Measurements from ENCODE around the gene TALDO1.
A peak's percentile ranks its signal among the peaks of the same experiment; 100 is the strongest.

TALDO1 gene

DNA sequence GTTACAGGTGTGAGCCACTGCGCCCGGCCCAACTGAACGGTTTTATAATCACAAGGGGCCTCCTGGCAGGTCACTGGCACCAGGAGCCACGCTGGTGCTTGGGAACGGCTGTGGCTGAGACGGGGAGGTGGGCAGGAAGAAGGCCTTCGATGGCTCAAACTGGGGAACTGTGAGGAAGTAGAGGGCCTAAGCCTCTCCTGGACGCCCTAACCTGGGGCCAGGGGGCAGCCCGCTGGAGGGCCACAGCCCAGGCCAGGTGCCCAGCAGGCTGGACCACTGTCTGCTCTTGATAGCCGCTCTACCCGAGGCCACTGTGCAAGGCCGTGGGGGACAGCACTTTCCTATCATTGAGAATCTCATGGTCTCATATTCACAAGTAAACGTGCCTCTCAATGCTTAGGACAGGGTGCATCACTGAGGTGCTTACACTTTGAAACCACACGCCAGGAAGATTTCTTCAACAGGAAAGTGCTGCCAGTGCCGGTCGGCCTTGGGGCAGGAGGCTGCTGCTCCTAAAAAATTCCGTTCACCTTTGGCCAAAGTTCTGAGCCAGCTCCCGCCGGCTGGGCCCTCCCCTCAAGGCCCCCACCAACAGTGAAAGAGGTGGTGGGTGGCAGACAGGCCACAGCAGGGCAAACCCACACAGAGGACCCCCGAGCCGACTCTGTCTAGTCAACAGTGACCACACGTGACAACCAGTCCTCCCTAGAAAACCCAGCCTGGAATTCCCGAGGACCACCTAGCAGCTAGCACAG, 22.8 kb downstream of the TALDO1 start:
- DNase-seq (ENCODE audit: low read depth in 2 of 2) = no peak

DNA sequence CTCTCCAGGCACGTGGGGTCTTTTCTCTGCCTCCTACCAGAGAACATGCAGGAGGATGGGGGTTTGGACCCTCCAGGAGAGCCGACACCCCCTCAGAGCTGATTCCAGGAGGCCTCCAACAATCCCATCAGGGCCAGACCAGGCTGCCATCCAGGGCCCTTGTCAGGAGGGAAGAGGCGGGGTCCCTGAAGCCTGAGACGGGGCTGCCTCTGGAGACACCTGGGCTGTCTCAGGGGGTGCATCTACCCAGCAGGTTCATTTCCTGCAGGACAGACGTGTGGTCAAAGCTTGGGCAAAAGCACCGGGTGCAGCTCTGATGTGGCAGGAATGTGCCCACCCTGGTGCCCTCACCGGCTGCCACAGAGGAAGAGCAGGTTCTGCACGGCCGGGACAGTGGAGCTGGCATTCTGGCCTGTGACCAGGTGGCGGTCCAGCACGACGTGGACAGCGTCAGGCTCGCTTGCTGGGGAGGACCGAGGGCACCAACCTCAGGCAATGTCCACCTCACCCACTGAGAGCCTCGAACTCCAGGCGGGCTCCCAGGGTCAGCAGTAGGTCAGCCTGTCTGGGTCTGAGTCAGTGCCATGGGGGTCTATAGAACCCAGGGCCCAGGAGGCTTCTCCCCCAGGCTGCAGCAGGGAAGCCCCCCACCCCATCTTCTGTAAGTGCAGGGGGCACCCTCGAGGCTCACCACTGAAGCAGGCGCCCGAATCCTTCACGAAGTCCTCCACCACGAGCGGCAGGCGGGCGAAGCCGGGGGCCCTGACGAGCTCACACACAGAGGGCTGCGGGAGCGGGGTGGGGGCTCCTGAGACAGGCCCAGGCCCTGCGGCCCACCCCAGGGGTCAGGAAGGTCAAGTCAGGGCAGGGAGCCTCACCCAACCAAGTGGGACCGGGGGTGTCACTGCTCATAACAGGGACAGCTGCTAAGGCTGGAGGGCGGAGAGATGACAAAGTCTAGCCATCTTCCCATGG, 23.7 kb downstream of the TALDO1 start:
- no peak for DNase-seq (ENCODE audit: low read depth in 2 of 2)

DNA sequence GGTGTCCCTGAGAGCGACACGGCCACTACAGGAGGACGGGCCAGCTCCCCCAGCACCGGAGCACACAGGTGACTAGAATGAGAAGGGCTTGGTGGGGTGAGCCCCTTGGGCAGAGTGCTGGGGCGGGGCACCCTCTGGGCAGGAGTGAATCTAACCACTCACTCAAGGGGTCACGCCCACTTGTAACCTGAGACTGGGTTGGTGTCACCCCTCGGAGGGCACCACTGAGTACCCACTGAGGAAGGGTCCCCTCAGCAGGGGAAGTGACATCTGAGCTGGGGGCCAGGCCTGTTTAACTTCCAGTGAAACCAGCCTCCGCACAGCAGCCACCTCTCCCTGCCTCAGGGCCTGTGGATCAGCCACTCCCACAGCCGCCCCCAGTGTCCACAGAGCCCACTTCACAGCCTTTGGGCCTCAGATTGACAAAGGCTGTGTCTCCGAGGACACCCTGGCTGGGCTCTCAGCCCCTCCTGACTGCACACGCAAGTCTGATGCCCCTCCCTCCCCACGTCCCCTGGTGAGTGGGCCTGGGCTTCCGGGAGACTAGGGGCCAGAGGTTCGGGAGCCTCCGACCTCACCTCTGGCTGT, 24.4 kb downstream of the TALDO1 start:
- no peak for DNase-seq (ENCODE audit: low read depth in 2 of 2)

DNA sequence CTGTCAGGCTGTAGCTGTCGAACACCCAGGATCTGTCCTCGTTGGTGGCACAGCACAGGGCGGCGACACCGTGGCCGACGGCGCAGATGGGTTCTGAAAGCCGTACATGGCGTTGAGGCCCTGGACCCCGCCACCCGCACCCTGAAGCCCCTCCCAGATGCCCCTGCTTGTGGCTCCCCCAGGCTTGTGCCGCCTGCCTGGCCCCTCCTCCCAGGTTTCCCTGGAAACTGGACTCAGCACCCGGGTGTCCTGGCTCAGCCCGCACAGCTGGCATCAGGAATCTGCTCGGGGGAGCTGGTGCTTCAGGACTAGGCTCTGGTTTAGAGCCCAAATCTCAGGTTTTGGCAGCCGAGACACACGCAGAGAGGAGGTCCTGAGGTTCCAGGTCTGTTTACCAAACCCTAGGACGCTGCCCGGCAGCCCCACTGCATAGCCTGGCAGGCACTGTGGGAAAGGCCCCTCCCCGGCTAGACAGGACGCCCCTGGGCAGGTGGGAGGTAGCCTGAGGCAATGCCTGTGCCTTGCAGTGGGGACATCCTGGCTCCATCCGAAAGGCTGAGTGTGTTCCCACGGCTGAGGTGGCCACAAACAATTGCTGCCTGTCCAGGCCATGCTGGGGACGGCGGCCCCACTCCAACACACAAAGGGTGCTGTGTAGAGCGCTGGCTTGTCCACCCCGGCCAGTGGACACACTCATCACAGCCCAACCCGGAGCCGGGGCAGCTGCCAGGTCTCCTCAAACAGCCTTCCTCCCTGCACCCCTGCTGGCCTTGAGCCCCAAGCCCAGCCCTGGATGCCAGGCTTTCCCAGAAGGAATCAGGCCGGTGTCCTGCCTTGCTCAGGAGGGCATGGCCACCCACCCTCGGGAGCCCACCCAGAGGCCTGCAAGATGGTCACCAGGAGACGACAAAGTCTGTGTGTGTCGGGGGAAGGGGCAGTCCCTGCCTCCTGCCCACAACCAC, 25.4 kb downstream of the TALDO1 start:
- DNase-seq (ENCODE audit: low read depth in 2 of 2) = no peak

DNA sequence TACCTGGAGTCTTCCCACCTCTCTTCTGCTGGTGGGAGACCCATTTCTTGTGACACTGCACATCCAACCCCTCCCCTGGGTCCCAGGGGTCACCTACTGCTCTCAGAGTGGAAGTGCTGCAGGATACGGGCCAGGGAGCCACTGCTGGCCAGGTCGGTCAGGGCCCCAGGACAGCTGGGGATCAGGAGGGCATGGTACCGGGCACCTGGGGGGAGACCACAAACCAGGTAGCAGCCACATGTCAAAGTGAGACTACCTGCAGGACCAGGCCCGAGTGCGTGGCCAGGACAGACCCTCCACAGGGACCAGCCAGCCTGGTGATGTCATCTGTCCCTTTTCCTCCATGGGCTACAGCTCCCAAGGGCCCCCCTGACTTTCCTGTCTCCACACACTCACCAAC, 26.2 kb downstream of the TALDO1 start:
- DNase-seq (ENCODE audit: low read depth in 2 of 2) = no peak

DNA sequence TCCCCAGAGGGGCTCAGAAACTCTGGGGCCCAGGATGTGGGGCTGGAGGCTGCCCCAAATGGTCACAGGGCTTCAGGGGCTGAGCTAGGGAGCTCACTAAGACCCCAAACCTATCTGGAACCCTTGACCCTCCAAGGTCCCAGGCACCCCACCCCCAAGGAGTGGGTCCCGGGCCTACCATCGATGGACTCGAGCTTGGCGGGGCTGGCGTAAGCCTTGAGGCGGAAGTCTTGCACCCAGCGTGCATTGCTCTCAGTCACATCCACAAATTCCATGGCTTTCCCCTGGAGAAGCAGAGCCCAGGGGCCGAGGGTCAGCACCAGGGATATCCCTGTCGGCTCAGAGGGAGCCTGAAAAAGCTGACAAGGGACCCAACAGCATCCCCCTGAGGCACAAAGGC, 26.6 kb downstream of the TALDO1 start:
- no peak for DNase-seq (ENCODE audit: low read depth in 2 of 2)

DNA sequence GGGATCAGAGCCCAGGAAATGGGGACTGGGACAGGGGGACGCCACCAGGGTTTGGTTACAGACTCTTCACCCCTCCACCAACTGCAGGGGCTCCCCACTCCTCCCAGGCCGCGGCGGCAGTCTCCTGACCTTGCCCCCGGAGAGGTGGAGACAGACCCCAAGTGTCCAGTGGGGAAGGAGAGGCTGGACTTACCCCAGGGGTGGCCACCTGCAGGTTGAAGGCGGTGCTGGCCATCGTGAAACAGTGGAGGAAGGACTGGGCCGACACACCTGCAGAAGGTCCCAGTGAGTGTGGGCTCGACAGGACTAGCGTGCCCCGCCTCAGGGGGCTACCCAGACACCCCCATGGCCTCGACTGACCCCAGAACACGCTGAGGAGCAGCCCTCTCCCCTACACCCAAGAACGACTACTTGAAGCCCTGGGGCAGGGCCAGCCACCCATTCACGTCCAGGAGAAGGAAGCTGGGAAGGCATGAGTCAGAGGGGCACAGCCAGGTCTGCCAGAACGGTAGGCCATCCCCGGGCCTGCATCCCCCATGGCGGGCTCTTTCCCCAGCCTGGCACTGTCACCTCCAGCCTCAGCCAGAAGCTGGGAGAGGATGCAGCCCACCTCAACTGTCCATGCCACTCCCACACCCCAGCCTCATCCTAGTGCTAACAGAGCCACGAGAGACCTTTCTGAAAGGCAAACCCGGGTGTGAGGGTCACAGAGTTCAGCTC, 27.8 kb downstream of the TALDO1 start:
- DNase-seq (ENCODE audit: low read depth in 2 of 2) = no peak

DNA sequence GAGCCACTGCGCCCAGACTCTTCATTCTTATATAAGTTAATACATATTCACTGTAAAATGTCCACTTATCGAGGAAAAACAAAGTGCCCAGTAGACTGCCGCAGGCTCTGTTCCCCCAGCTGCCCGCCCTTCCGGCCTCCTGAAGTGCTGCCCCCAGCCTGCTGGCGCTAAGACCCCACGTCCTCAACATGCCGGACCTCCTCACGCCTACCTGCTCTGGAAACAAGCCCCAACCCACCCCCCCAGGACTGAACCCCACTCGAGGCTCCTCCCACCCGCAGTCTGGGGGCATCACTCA, 28.9 kb downstream of the TALDO1 start:
- no peak for DNase-seq (ENCODE audit: low read depth in 2 of 2)

DNA sequence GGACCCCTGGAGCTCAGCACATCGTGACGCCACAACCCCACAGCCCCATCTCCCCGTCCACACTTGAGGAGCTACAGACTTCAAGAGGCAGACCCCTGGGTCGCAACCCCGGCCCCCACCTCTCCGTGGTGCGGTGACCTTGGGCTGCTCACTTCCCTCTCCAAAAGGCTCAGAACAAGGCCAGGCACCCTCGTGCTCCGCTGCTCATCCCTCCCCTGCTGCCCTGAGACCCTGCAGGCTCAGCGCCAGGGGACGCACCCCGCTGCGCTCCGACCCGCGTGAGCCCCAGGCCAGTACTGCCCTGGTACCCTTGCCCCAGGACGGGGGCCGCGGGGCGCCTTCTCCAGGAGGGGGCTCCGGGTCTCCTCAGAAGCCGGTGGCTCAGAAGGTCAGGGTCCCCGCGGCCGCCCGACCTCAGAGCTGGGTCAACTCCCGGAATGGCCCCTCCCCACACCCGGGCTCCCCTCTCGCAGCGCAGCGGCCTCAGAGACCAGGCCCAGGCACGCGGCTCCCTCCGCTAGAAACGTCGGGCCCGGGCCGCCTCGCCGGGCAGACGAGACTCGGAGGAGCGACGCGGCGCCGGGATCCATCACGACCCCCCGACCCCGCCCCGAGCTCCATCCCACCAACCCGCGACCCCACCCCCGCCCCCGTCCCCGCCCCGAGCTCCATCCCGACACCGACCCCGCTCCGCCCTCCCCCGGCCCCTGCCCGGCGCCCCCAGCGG, 29.5 kb downstream of the TALDO1 start:
- DNase-seq (ENCODE audit: low read depth in 2 of 2) = peak in 1 of 2 donors; percentile 37

DNA sequence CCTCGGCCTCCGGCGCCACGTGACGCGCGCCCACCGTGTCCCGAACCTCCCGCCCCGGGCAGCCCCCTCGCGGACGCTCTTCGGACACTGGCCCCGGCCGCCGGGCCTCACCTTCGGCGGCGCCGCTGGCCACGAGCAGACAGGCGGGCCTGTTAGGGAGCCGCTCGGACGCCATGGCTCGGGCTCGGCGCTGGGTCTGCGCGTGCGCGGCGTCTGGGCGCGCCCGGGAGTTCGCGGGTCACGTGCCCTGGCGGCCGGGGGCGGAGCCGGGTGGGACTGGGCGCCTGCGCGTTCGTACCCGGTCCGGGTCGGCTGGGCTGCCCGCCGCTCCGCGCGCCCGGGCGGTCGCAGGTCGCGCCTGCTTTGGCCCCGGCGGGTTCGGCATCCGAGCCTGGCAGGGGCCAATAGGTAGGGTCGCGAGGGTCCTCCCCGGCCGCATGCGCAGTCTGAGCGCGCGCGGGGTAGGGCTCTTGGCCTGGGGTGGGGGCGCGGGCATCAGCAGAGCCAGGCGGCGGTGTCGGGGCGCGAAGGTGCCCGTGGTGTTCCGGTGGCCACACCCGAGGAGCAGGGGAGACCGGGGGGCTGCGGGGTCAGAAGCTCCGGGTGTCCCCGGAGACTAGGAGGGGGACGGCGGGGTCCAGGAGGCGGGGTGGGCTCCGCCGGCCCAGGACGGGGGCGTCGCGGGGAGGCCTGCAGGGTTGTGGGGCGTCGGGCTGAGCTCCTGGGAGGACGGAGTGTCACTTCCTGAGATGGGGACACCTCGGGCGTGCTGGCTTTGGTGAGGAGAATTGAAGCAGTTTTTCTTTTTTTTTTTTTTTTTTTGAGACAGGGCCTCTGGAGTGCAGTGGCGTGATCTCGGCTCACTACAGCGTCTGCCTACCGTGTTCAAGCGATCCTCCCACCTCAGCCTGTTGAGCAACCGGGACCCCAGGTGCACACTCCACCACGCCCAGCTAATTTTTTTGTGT, 30.3 kb downstream of the TALDO1 start, which contains the start of gene GATD1:
Gene GATD1, minus strand, starts transcription at position 200 of the 968 bp plus-strand sequence. Its CDS starts 25 bp downstream, at position 175.
- DNase-seq (ENCODE audit: low read depth in 2 of 2) = peak; percentile 90 to 97

DNA sequence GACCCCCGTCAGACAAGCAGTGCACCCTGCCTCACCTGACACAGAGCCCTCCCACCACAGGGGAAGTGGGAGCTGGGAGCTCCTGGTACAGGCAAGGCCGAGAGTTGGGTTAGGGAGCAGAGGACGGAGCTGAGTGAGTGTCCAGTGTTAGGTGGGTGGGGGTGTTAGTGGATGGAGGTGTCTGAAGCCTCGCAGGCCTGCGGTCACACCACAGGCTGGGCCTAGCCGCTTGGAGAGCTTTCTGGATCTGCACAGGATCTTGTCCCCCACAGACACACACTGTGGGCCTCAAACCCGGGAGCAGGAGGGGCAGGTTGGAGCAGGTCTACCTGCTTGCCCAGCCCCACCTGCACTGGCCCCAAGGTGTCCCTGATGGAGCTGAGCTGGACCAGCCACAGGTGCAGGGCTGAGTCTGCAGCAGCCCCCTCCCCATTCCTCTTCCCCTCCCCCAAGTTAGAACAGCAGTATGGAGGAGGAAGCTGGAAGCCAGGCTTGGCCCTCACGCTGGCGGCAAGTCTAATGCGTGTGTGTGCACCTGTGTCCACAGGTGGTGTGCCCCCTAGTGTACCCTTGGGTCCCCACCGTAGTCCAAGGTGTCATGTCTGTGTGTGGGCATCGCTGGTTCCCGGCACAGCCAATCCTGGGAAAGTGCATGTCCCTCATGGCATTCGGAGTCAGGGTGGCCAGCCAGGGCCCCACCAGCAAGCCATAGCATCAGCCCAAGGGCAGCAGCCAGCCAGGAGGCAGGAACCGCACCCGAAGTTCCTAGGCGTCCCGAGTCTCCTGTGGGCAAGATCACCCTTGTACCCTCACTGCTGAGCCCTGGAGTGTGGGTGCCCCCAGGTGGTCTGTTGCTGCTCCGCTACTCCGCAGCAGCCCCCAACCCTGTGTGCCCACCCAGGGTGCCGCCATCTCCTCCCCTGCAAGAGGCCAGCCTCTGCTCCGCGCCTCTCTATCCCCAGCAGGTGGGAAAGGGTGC, 32.0 kb downstream of the TALDO1 start:
- DNase-seq (ENCODE audit: low read depth in 2 of 2) = no peak

DNA sequence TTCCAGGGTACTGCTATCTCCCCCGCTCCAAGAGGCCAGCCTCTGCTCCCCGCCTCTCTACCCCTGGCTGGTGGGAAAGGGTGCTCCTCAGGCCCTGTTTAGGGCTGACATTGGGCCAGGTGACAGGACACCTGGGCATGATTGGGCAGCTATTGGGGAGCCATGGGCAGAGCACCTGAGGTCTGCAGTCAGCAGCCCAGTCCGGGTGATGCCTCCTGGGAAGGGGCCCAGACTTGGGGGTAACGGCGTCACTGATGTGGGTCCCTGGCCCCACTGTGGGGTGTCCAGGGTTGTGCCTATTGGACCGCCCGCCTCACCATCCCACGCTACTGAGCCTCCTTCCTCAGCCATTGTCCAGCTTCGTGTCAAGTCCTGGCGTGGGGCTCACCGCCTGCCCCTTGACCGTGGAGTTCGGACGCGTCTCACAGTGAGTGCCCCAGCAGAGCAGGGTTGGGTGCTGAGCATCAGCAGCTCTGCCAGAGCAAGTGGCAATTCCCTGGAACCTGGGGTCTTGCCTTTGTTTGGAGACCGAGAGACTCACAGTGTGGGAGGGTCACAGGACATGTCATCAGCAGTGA, 32.8 kb downstream of the TALDO1 start:
- DNase-seq (ENCODE audit: low read depth in 2 of 2) = no peak

DNA sequence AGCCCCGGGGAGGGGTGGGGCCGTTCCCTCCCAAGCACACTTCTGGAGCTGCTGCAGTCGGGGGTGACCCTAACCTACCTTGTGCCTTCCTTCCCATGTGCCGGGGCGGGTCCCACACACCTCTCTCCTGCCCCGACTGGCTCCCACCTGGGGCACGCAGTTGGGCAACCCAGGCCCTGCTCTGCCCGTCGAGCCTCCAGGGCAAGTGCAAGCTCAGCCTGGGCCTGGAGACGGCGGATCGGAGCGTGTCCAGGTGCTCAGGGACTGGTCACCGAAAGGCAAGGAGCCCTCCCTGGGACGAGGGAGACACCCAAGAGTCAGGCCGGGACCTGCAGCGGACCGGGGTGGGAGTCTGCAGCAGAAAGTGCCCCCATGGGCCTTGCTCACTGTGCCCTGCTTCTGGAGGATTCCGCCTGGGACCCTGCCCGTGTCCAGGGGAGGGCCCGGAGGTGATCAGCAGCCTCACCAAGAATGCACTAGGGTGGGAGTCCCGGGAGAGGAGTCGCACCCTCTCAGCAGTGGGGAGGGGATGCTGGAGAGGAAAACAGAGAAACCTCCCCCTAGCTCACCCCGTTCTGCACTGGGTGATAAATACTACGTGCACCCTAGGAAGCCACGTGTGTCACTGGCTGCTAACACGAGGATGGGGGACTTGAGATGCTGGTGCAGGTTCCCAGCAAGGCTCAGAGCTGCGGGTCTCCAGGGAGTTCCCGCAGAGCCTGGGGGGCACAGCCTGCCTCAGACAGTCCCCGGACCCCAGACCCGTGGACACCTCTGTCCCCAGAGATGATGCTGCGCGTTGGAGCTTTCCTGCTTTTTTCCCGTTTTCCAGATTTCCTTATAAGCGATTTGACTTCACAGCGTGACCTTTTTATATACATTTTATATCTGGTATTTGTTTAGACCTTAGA, 35.3 kb downstream of the TALDO1 start:
- no peak for DNase-seq (ENCODE audit: low read depth in 2 of 2)

DNA sequence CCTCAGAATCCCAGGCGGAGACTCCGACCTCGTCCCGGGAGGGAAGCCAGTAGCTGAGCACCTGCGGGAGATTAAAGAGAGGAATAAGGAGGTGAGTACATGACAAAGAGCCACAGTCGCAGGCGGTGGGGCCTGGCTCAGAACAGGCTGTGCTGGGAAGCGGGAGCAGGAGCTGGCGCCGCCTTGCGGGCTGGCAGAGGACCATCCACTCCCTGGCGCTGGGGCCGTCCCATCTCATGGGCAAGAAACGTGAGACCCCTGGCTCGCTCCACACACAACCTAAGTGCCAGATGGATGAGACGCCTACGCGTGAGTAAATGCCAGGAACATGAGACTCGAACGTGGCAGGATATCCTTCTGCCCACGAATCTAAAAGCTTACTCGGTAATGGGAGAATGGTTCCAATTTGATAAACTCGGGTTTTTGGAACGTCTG, 36.3 kb downstream of the TALDO1 start:
- DNase-seq (ENCODE audit: low read depth in 2 of 2) = no peak

DNA sequence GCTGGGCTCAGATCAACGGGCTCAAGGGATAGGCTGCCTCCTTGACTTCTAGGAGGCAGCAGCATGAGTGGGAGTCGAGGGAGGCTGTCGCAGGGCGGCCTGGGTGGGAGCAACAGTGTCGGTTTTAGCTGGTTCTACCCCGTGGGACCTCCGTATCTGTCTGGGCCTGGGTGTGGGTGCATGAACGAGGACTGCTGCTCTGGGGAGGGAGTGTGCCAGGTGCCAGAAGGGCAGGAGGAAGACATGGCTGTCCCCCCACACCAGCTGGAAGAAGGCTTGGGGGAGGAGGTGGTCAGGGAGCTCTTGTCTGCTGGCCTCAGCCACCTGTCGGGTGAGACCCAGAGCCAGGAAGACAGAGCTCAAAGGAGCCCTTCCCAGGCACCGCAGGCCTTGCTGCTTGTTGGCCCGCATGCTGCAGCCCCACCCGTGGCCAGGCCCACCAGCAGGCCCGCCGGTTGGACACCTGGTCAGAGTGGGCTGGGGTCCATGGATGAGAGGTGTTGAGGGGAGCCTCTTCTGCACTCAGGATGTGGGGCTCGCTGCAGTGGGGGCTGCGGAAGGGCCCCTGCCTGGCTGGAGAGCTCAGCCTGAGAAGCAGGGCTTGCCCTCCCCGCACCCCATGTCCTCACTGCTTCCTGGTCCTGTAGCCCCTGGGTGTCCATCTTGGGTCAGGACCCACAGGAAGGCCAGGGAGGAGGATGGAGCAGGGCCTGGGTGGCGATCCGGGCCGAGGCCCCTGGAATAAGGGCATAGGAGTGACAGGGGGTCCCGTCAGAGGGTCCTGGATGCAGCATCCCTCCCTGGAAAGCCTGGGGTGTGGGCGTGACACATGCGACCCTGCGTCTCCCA, 39.2 kb downstream of the TALDO1 start:
- DNase-seq (ENCODE audit: low read depth in 2 of 2) = no peak

Measured in stimulated activated CD4-positive, alpha-beta T cell treated with anti-CD3 and anti-CD28 coated beads, Interleukin-1b, Interleukin-23, amount 100 ng/mL, for 4 hours (primary cell).